OCI-LY7 (cell line): ENCODE data around the gene DNAJC7.

Experiments
- CTCF ChIP-seq: fragments of 200-600 bp; sonication (generic); conservative IDR thresholded peaks from 2 replicates; pipeline ENCODE4 v1.5.1; 2014; ENCODE audit warnings: mild to moderate bottlenecking, antibody characterized with exemption, low read length, moderate library complexity, mixed read lengths
- EZH2phosphoT487 ChIP-seq: fragments of 200-600 bp; sonication (generic); IDR thresholded peaks from 2 replicates; pipeline ENCODE4 v1.6.1; 2018; ENCODE audit warnings: low read depth, borderline replicate concordance, mild to moderate bottlenecking, mixed run types, antibody characterized with exemption, low read length, moderate library complexity, mixed read lengths

- TF ChIP-seq CTCF (no peak), EZH2phosphoT487 (no peak)
Observed at GRCh38 chr17:42061646-42062487, 44.6 kb upstream of the DNAJC7 start.
